ENCODE results near the gene COL26A1. TPM values are rescaled to one million over a fixed set of nuclear protein-coding genes. Genes with fewer than 3 reads are reported as not detected.

COL26A1 gene
- total RNA-seq, 2 experiments from 2014 or later: not detected

DNA sequence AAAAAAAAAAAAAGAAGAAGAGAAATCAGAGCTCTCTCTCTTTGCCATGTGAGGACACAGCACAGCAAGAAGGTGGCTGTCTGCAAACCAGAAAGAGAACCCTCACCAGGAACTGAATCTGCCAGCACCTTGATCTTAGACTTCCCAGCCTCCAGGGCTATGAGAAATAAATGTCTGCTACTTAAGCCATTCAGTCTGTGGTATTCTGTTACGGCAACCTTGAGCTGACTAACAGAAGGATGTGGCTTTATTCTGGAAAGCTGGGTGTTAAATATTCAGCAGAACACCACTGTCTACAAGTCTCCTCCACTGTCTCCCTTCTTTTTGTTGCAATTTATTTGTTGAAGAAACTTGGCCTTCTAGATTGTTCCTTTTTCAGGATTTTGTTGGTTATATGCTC lies 5.0 kb downstream of the COL26A1 start:
- CTCF ChIA-PET: interaction anchor here (0.8 to 1.2 kb wide), 3 partner anchors 14 to 73 kb away, joined by 3 to 4 read pairs (median 3); no protein-coding TSS in a partner anchor
- POLR2A ChIA-PET: no interaction called here

DNA sequence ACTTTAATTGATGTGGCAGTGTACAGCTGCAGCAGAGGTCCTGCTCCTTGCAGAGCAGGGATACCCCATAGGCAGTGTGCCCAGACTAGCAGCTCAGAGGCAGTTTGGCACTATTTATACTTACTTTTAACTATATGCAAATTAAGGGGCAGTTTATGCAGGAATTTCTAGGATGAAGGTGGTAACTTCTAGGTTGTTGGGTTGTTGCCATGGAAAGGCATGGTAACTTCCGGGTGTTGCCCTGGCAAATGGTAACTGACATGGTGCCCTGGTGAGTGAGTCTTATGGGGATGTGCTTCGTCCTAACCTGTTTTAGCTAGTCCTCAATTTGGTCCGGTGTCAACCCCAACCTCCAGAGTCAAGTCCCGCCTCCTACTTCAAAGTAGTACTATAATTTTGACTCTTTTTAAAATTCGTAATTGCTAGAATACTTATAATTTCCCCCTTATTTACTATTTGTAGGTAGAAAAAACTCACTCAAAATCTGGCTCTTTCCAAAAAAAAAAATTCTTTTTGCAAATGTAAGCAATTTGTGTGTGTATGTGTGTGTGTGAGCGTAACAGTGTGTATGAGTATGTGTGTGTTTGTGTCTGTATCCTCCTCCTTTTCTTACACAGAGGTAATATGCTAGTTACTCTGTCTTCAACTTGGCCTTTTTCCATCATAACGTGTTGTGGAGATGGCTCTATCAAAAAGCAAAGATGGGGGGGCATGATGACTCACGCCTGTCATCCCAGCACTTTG lies 5.9 kb downstream of the COL26A1 start:
- CTCF ChIA-PET: interaction anchor here (1.1 kb wide), 1 partner anchor 72 kb away, joined by 4 read pairs; no protein-coding TSS in a partner anchor
- POLR2A ChIA-PET: no interaction called here

- ChIA-PET POLR2A (no interaction called here), CTCF (interaction anchor here (1.6 kb wide), 1 partner anchor 40 kb away, joined by 5 read pairs; no protein-coding TSS in a partner anchor)
Observed at GRCh38 chr7:101370836-101371235, 8.2 kb downstream of the COL26A1 start.

DNA sequence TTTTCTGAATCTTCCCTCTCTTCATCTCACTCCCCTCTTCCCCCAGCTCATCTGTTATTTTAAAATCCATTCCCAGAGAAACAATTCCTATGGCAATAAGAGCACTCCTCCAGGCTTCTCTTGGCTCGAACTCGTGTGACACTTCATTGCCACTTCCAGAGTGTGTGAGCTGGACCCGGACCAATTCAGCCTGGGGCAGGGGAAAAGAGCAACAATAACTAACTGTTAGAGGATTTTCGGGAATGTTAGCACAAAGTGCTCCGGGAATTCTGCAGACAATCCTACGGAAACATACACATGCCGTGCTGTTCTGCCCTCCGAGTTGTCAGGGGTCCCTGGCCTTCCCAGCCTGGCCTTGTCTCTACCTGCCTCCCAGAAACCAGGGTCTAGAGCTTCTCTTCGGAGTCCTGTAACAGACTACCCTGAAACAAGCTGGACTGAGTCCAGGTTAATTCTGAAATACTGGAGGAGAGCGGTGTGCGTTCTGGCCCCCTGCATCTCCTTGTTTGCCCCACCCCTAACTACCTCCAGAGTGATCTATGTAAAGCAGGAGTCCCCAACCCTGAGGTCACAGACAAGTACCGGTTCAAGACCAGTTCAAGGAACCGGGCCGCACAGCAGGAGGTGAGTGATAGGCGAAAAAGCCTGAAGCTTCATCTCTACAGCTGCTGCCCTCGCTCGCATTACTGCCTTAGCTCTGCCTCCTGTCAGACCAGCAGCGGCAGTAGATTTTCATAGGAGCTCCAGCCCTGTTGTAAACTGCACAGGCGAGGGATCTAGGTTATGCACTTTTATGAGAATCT lies 11.3 kb downstream of the COL26A1 start:
- ChIA-PET CTCF (interaction anchor here (0.9 to 1.6 kb wide), 2 partner anchors 9 to 186 kb away, joined by 3 to 4 read pairs; no protein-coding TSS in a partner anchor), POLR2A (interaction anchor here (0.6 kb wide), 1 partner anchor 119 kb away, joined by 6 read pairs; no protein-coding TSS in a partner anchor)

- ChIA-PET POLR2A (interaction anchor here (0.6 kb wide), 1 partner anchor 118 kb away, joined by 6 read pairs; no protein-coding TSS in a partner anchor), CTCF (interaction anchor here (1.6 kb wide), 1 partner anchor 10 kb away, joined by 4 read pairs; no protein-coding TSS in a partner anchor)
Observed at GRCh38 chr7:101374990-101375389, 12.3 kb downstream of the COL26A1 start.

DNA sequence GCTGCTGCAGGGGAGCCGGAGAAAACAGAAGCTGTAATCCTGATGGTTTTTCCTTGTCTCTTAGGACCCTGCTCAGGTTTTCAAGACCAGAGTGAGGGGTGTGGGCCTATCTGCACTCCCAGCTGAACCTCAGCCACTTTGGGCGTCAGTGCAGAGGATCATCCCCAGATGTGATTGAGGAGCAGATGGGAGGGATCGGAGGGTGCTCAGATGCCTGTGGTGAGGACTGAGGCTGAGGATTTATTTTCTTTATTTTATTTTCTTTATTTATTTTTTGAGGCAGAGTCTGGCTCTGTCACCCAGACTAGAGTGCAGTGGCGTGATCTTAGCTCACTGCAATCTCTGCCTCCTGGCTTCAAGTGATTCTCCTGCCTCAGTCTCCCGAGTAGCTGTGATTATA lies 13.9 kb downstream of the COL26A1 start:
- POLR2A ChIA-PET: no interaction called here
- CTCF ChIA-PET: no interaction called here

DNA sequence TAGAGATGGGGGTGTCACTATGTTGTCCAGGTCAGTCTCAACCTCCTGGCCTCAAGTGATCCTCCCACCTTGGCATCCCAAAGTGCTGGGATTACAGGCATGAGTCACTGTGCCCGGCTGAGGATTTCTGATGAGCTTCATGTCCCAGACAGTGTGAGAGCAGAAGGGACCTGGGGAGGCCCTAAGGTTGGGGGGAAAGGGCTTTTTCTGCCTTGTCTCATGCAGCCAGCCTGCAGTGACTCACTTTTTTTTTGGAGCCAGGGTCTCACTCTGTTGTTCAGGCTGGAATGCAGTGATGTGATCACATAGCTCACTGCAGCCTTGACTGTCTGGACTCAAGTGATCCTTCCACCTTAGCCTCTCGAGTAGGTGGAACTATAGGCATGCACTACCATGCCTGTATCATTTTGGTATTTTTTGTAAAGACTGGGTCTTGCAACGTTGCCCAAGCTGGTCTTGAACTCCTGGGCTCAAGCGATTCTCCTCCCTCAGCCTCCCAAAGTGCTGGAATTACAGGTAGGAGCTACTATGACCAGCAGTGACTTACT lies 14.6 kb downstream of the COL26A1 start:
- POLR2A ChIA-PET: no interaction called here
- CTCF ChIA-PET: no interaction called here

GRCh38 chr7:101378751-101379174 lies 16.1 kb downstream of the COL26A1 start:
- CTCF ChIA-PET: no interaction called here
- POLR2A ChIA-PET: no interaction called here

GRCh38 chr7:101379302-101379701 lies 16.6 kb downstream of the COL26A1 start:
- CTCF ChIA-PET: no interaction called here
- POLR2A ChIA-PET: no interaction called here

DNA sequence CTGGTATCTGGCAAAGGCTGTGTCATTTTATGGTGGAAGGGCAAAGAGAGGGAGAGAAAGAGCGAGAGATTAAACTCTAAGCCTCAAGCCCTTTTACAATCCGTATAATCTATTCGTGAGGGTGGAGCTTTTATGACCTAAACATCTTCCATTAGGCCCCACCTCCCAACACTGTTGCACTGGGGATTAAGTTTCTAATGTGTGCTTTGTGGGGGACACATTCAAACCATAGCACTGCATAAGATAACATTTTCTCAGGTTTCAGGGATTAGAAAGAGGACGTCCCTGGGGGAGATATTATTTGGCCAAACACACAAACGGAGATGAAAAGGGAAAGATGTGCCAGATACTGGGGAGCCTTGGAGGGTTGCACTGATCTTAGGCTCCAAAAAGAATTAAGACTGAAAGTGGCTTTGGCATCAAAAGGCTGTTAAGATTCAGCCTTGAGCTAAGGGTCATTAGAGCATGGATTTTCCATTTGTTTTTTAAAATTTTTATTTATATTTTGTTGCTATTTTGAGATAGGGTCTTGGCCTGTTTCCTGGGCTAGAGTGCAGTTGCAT lies 19.0 kb downstream of the COL26A1 start:
- POLR2A ChIA-PET: no interaction called here

GRCh38 chr7:101382937-101383336 lies 20.3 kb downstream of the COL26A1 start:
- POLR2A ChIA-PET: no interaction called here
- CTCF ChIA-PET: no interaction called here

More for the DNA sequence above, 19.0 kb downstream of the COL26A1 start:
- CTCF ChIA-PET: no interaction called here

DNA sequence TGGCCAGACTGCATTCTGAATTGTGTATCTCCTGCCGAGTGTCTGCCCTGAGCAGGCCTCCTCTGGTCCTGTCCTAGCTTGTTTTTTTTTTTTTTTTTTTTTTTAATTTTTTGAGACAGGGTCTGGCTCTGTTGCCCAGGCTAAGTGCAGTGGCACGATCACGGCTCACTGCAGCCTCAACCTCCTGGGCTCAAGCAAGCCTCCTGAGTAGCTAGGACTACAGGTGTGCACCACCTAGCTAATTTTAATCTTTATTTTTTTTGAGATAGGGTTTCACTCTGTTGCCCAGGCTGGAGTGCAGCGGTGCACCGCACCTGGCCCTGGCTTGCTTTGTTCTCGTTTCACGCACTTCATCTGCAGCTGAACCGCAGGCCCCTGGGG lies 23.5 kb downstream of the COL26A1 start:
- ChIA-PET POLR2A (no interaction called here), CTCF (interaction anchor here (0.6 kb wide), 1 partner anchor 430 kb away, joined by 3 read pairs; no protein-coding TSS in a partner anchor)

DNA sequence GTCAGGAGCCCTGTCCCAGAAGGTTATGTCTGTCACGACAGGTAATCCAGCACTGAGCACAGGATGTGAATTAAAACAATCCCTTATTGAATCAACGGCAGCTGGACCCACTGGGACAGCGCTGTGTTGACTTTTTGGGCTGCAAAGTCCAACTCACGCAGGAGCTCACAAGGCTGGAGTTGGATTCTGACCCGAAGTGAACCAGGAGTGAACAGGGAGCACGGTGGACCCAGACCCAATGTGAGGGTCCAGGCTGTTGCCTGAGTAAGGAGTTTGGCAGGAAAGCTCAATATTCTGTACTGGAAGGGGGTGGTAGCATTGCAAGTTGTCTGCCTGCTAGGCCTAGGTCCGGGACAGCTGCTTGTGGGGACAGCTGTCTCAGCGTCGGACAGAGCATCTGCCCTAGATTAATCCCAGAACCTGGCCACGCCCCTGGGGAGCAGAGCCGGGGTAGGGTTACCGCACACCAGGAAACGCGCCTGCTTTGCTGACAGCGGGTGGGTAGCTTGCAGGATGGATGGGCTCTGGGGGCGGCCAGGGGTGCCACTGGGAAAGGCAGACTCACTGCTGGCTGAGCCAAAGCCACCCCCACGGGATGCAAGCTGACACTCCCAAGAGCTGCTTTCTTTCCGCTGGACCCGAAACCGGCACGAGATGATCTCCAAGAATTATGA lies 24.0 kb downstream of the COL26A1 start:
- CTCF ChIA-PET: no interaction called here
- POLR2A ChIA-PET: no interaction called here

- POLR2A ChIA-PET: interaction anchor here (0.6 kb wide), 2 partner anchors 38 to 118 kb away, joined by 4 read pairs; no protein-coding TSS in a partner anchor
Observed at GRCh38 chr7:101390901-101391301, 28.2 kb downstream of the COL26A1 start.

DNA sequence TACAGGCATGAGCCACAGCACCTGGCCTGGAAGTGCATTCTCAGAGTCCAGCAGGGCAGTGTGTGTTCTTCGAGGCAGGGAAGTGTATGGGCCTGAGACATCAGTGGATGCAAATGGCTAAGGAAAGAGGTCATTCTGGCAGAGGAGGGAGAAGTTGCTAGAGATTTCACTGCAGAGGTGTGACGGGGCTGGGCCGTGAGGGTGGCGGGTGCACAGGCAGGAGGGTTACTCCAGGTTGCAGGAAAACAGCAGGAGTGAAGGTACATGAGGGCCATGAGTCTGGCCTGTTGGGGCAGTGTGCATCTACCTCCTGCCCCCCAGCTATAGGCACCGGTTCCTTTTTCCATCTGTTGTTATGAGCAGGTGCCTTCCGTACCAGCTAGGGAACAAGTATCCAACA lies 29.3 kb downstream of the COL26A1 start:
- ChIA-PET POLR2A (no interaction called here), CTCF (interaction anchor here (1.3 kb wide), 1 partner anchor 19 kb away, joined by 4 read pairs; no protein-coding TSS in a partner anchor)

More at GRCh38 chr7:101390901-101391301, 28.2 kb downstream of the COL26A1 start:
- CTCF ChIA-PET: interaction anchor here (0.6 to 0.9 kb wide), 2 partner anchors 24 to 1997 kb away, joined by 3 read pairs; no protein-coding TSS in a partner anchor

DNA sequence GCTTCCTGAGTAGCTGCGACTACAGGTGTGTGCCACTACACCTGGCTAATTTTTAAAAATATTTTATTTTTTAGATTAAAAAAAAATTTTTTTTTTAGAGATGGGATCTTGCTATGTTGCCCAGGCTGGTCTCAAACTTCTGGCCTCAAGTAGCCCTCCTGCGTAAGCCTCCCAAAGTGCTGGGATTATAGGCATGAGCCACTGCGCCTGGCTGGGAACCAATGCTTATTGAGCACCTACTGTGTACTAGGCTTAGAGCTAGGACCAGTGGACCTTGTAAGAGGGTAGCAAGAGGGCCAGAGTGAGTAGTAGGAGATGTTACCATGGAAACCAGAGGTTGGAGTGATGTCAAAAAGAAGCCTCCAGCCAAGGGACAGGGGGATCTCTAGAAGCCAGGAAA lies 31.2 kb downstream of the COL26A1 start:
- POLR2A ChIA-PET: no interaction called here
- CTCF ChIA-PET: no interaction called here

GRCh38 chr7:101395376-101395775 lies 32.7 kb downstream of the COL26A1 start:
- POLR2A ChIA-PET: no interaction called here
- CTCF ChIA-PET: no interaction called here

GRCh38 chr7:101397243-101397642 lies 34.6 kb downstream of the COL26A1 start:
- POLR2A ChIA-PET: interaction anchor here (0.6 kb wide), 1 partner anchor 11 kb away, joined by 3 read pairs; no protein-coding TSS in a partner anchor

DNA sequence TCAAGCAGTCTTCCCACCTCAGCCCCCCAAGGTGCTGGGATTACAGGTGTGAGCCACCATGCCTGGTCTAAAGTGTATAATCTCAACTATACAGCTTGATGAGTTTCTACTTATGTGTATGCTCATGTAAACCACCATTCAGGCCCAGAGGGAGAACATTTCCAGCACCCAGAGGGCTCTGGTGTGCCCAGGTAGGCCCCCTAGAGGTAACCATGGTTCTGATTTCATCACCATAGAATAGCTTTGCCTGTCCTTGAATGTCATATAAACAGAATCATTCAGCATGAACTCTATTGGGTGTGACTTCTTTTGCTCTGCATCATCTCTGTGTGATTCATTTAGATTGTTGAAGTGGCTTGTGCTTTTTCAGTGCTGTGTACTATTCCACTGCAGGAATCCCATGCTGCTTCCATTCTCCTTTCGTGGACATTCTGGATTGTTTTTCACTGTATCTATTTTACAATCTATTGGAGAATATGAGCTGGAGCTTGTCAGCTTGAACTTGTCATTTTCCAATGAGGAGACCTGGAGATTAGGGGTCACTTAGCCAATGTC lies 35.2 kb downstream of the COL26A1 start:
- ChIA-PET CTCF (interaction anchor here (1.5 kb wide), 1 partner anchor 14 kb away, joined by 4 read pairs; no protein-coding TSS in a partner anchor), POLR2A (interaction anchor here (0.6 kb wide), 1 partner anchor 11 kb away, joined by 3 read pairs; no protein-coding TSS in a partner anchor)

More at GRCh38 chr7:101397243-101397642, 34.6 kb downstream of the COL26A1 start:
- CTCF ChIA-PET: no interaction called here

All from activated CD8-positive, alpha-beta memory T cell treated with anti-CD3 and anti-CD28 coated beads for 36 hours (primary cell).